PC-3 (cell line): Measurements from ENCODE around the gene FAM120AOS. TPM values are rescaled to one million over a fixed set of nuclear protein-coding genes. Genes with fewer than 3 reads are reported as not detected.

Experiments
- ATAC-seq: fragments of 200-7000 bp; cut with Tn5 transposase; 2 replicates; pipeline ENCODE4 v1.9.1; 2020; ENCODE audit warnings: mild to moderate bottlenecking, moderate library complexity
- BruUV-seq: library from RNA; stranded (reverse); fragments of 400-500 nt; replicated peaks from 2 replicates; lab custom pipeline; 2021; lab: Mats Ljungman, UMichigan
- CTCF ChIA-PET: fragments of 300-600 bp; sonication (Branson Sonifier 250); formaldehyde crosslinking; loops from one replicate; lab custom pipeline; 2022; ENCODE audit warnings: antibody characterized with exemption; lab: Charles Lee
- POLR2A ChIA-PET: fragments of 300-600 bp; sonication (Branson Sonifier 250); formaldehyde crosslinking; loops from one replicate; lab custom pipeline; 2022; ENCODE audit warnings: antibody characterized with exemption; ENCODE audit not compliant: unreplicated experiment; lab: Charles Lee
- DNase-seq: peaks from one replicate; pipeline ENCODE4 v3.0.0-alpha.2; 2015
- H2AFZ ChIP-seq: fragments of 300-600 bp; sonication (generic); 2 replicates; pipeline ENCODE4 v1.6.0; 2016; ENCODE audit warnings: antibody characterized with exemption, low read length
- H3F3A ChIP-seq: fragments of 300-600 bp; sonication (generic); one replicate; pipeline ENCODE4 v1.6.0; 2017; ENCODE audit warnings: antibody characterized with exemption, low read length, control low read depth, mild to moderate bottlenecking; ENCODE audit not compliant: unreplicated experiment
- H3K27ac ChIP-seq: fragments of 300-600 bp; sonication (generic); 2 replicates; pipeline ENCODE4 v1.5.1; 2016; ENCODE audit warnings: mild to moderate bottlenecking, low read length
- H3K27me3 ChIP-seq: fragments of 300-600 bp; sonication (generic); 2 replicates; pipeline ENCODE4 v1.6.1; 2016; ENCODE audit warnings: low read length, mixed read lengths
- H3K36me3 ChIP-seq: fragments of 300-600 bp; sonication (generic); 2 replicates; pipeline ENCODE4 v1.6.1; 2016; ENCODE audit warnings: low read depth, mixed run types, low read length, mixed read lengths
- H3K4me1 ChIP-seq: fragments of 300-600 bp; sonication (generic); 2 replicates; pipeline ENCODE4 v1.5.1; 2016; ENCODE audit warnings: low read length; ENCODE audit not compliant: insufficient read depth
- H3K4me2 ChIP-seq: fragments of 300-600 bp; sonication (generic); 2 replicates; pipeline ENCODE4 v1.6.0; 2016; ENCODE audit warnings: low read length
- H3K4me3 ChIP-seq: fragments of 300-600 bp; sonication (generic); 2 replicates; pipeline ENCODE4 v1.5.1; 2016; ENCODE audit warnings: mild to moderate bottlenecking, low read length, mixed read lengths
- H3K79me2 ChIP-seq: fragments of 300-600 bp; sonication (generic); 2 replicates; pipeline ENCODE4 v1.6.1; 2017; ENCODE audit warnings: low read length, mixed read lengths
- H3K9ac ChIP-seq: fragments of 300-600 bp; sonication (generic); 2 replicates; pipeline ENCODE4 v1.6.0; 2016; ENCODE audit warnings: mild to moderate bottlenecking, low read length
- H3K9me2 ChIP-seq: fragments of 300-600 bp; sonication (generic); replicated peaks from 2 replicates; pipeline ENCODE4 v1.6.1; 2016; ENCODE audit warnings: mixed run types, low read length, mixed read lengths
- H3K9me3 ChIP-seq: fragments of 300-600 bp; sonication (generic); 2 replicates; pipeline ENCODE4 v1.6.1; 2016; ENCODE audit warnings: low read length, mixed read lengths
- H4K20me1 ChIP-seq: fragments of 300-600 bp; sonication (generic); 2 replicates; pipeline ENCODE4 v1.6.1; 2016; ENCODE audit warnings: low read length, mixed read lengths
- EZH2 ChIP-seq: fragments of 300-600 bp; sonication (generic); IDR thresholded peaks from one replicate; pipeline ENCODE4 v1.6.1; 2017; ENCODE audit warnings: antibody characterized with exemption, mild to moderate bottlenecking, low read length; ENCODE audit not compliant: unreplicated experiment
- EZH2phosphoT487 ChIP-seq: fragments of 300-600 bp; sonication (generic); IDR thresholded peaks from 2 replicates; pipeline ENCODE4 v1.6.1; 2018; ENCODE audit warnings: mild to moderate bottlenecking, antibody characterized with exemption, low read length, borderline replicate concordance
- intact Hi-C: fragments of 100-400 bp; cut with micrococcal nuclease; formaldehyde crosslinking; loops from 2 replicates; pipeline ENCODE4 v1.9.0; 2023
- total RNA-seq: library from RNA; depleted of rRNA; stranded (reverse); fragments of >200 nt; gene quantifications from 2 replicates; pipeline ENCODE4 v1.2.3, GENCODE V29; 2014
- TF ChIP-seq, protein P1 (sequence below): fragments of 300-600 bp; sonication (generic); conservative IDR thresholded peaks from 2 replicates; pipeline ENCODE4 v1.5.1; 2017; ENCODE audit warnings: antibody characterized with exemption, low read depth, mild to moderate bottlenecking, low read length

Gene FAM120AOS
- total RNA-seq, 1 experiment from 2014 or later, result 39.8 TPM

DNA sequence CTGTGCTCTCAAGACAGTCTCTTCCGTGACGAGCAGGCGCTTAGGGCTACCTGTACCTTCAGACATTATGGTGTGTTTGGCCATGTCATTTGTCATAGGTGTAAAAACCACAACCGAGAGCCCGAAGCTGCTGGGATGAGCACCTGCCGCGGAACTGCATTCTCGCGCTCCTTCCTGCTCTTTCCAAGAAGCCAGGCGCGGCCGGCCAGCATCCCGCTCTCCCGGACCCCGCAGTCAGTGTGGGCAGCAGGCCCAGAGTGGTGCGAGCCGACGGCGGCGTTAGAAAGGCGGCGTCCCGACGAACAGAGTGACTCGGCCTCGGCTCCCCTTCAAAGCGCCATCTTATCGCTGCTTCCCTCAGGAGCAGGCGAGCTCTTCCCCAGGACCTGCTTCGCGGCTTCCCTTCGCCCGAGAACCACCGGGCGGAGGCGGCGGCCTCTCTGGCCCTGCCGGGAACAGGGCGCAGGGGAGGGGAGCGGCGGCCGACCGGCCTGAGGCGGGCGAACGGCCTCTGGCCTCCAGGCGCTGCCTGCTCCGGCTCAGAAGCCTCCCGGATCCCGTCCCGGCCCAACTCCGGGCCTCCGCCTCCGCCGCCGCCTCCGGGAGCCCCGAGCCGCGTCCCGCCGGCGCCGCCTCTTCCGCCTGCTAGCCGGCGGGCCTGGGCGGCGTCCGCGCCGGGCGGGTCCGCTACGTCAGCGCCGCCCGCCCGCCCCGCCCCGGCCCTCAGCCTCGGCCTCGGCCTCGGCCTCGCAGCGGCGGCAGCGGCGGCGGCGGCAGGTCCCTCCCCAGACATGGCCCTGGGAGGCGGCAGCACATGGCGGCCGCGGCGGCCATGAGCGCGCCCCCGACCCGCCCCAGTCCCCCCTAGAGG is 2.2 kb downstream of the FAM120AOS start, which contains the start of gene FAM120A:
FAM120A (plus strand) TSS at position 741 of the 871 bp plus-strand sequence. CDS start 231 bp downstream, outside the sequence.
- DNase-seq, result peak; percentile 81

DNA sequence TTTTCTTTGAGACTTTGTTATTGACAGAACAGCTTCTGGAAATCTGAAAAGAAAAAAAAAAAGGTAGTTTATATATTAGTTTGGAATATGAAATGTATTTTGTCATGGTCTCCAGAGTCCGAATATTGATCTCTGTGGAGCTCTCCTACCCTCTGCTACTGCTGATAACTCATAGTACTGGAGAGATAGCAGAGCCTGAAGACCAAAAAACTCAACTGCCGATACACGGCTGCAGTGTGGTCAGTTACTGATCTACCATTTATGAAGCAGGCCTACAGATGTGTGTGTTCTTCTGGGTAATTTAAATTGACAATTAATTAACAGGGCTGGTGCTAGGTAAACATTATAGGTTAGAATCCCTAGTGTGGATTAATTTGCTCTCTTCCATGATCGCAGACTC is 5.7 kb downstream of the FAM120AOS start:
- Histone ChIP-seq H3K4me3 (no peak overlapping the region), H3K9ac (no peak overlapping the region), H3F3A (no peaks in the 10 kb centered on the region), H3K4me1 (no peaks in the 10 kb centered on the region), H3K9me2 (no peaks in the 10 kb centered on the region), H4K20me1 (no peaks in the 10 kb centered on the region), H3K27ac (no peak overlapping the region), H3K4me2 (no peak overlapping the region), H3K27me3 (no peaks in the 10 kb centered on the region), H3K79me2 (peaks cover 27% of the 10 kb centered on the region), H2AFZ (no peak overlapping the region), H3K36me3 (peaks cover 12% of the 10 kb centered on the region), H3K9me3 (no peaks in the 10 kb centered on the region)
- ChIA-PET POLR2A (no interaction called here), CTCF (no interaction called here)
- ATAC-seq (no peak), DNase-seq (no peak)
- intact Hi-C loops, result no loop called here
- no TSS peak for BruUV-seq
- TF ChIP-seq, protein P1, sequence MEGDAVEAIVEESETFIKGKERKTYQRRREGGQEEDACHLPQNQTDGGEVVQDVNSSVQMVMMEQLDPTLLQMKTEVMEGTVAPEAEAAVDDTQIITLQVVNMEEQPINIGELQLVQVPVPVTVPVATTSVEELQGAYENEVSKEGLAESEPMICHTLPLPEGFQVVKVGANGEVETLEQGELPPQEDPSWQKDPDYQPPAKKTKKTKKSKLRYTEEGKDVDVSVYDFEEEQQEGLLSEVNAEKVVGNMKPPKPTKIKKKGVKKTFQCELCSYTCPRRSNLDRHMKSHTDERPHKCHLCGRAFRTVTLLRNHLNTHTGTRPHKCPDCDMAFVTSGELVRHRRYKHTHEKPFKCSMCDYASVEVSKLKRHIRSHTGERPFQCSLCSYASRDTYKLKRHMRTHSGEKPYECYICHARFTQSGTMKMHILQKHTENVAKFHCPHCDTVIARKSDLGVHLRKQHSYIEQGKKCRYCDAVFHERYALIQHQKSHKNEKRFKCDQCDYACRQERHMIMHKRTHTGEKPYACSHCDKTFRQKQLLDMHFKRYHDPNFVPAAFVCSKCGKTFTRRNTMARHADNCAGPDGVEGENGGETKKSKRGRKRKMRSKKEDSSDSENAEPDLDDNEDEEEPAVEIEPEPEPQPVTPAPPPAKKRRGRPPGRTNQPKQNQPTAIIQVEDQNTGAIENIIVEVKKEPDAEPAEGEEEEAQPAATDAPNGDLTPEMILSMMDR, result no peak
- TF ChIP-seq EZH2phosphoT487 (no peak), EZH2 (no peak)

More for the DNA sequence above, 2.2 kb downstream of the FAM120AOS start, which contains the start of gene FAM120A:
- peak; percentile 75 for ATAC-seq
- H3K79me2 ChIP-seq, result peaks cover 62% of the 10 kb centered on the region
- H3K27ac ChIP-seq, result peak within 1 kb of the TSS; percentile 78
- intact Hi-C loops, result loop anchor here (1.0 to 2.0 kb wide), 2 partner anchors 115 to 138 kb away; no protein-coding TSS in a partner anchor
- peaks cover 12% of the 10 kb centered on the region for H3K36me3 ChIP-seq
- H3K9me3 ChIP-seq, result no peaks in the 10 kb centered on the region
- H3K9me2 ChIP-seq, result no peaks in the 10 kb centered on the region
- CTCF ChIA-PET, result interaction anchor here (0.6 kb wide), 2 partner anchors 342 to 780 kb away, joined by 3 to 4 read pairs; no protein-coding TSS in a partner anchor
- TF ChIP-seq EZH2phosphoT487 (no peak), EZH2 (no peak)
- TF ChIP-seq, protein P1, result no peak
- peak within 1 kb of the TSS; percentile 88 for H3K4me3 ChIP-seq
- H3K27me3 ChIP-seq, result no peaks in the 10 kb centered on the region
- BruUV-seq, result no TSS peak
- peak within 1 kb of the TSS; percentile 85 for H3K4me2 ChIP-seq
- peak within 1 kb of the TSS; percentile 82 for H2AFZ ChIP-seq
- H4K20me1 ChIP-seq, result peaks cover 21% of the 10 kb centered on the region
- peak within 1 kb of the TSS; percentile 94 for H3K9ac ChIP-seq
- H3F3A ChIP-seq, result no peaks in the 10 kb centered on the region
- POLR2A ChIA-PET, result no interaction called here
- H3K4me1 ChIP-seq, result peaks cover 16% of the 10 kb centered on the region

DNA sequence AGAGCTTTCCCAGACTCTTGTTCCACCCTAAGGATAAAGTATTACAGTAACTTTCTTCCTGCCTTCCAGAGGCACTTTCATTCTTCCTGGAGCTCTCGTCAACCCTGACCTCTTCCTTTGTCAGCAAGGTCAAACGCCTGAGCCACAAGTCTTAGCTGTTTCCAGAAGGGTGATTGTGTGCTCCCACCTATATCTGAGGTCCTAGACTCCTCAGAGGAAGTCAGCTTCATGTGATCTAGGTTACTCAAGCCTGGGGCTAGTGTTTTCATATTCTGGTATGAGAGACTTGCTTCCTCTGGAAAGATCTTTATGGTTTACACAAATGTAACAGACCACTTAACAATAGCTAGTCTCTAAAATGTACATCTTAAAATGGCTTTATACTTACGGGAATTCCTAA is 7.3 kb downstream of the FAM120AOS start:
- Histone ChIP-seq H3K27ac (no peak overlapping the region), H3K9me2 (no peaks in the 10 kb centered on the region), H3K79me2 (peaks cover 17% of the 10 kb centered on the region), H4K20me1 (no peaks in the 10 kb centered on the region), H3K36me3 (peaks cover 12% of the 10 kb centered on the region), H3K4me2 (no peak overlapping the region), H3K9me3 (no peaks in the 10 kb centered on the region), H3K27me3 (no peaks in the 10 kb centered on the region), H2AFZ (no peak overlapping the region), H3F3A (no peaks in the 10 kb centered on the region), H3K9ac (no peak overlapping the region), H3K4me1 (no peaks in the 10 kb centered on the region), H3K4me3 (no peak overlapping the region)
- ATAC-seq (no peak), DNase-seq (no peak)
- intact Hi-C loops, result no loop called here
- CTCF ChIA-PET, result no interaction called here
- POLR2A ChIA-PET, result no interaction called here
- no TSS peak for BruUV-seq
- no peak for TF ChIP-seq EZH2
- TF ChIP-seq, protein P1, result no peak
- TF ChIP-seq EZH2phosphoT487, result no peak
